ENCODE data around the gene ATP8A2. TPM values are rescaled to one million over a fixed set of nuclear protein-coding genes. Genes with fewer than 3 reads are reported as not detected.
A peak's percentile ranks its signal among the peaks of the same experiment; 100 is the strongest.
"Not testable (repeated sequence)": the region's sequence is repeated elsewhere in the genome, so short reads cannot be mapped to it uniquely, and the experiment has no call there.

The ATP8A2 gene
- polyA plus RNA-seq, 1 donor = 1.6 TPM

- no peak for DNase-seq
These were observed 190.0 kb downstream of the ATP8A2 start for GRCh38 chr13:25561812-25562211.

DNA sequence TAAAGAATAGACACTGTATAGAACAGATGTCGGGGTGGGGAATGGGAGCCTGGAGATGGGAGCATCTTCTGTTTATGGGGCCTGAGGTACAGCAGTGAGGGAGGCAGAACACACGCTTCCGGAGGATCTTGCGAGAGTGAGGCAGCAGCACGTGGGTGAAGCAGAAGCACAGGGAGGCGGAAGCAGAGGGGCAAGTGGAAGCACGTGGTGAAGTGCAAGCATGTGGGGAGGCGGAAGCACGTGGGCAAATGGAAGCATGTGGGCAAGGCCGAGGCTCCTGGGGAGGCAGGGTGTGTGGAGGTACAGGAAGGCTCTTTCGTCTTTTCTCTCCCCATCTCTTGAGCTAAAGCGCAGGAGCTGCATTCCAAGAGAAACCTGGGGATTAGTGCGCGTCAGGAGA is 198.4 kb downstream of the ATP8A2 start:
- DNase-seq = no peak

DNA sequence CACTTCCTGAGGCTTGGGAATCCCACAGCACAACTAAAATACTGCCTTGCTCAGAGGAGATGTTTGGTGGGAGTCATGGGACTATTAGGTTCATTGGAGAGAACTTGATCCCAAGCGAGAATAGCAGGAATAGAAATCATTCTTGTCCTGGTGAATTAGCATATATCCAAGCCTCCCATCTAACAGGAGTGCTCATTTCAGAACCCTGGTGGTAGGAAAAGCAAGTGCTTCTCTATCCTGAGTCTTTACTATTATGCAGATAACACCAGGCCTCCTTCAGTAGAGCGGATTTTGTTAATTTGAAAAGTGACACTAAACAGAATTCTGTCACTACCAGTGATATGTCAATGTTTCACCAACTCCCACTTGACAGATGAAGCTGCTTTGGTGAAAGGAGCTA is 199.5 kb downstream of the ATP8A2 start:
- DNase-seq = no peak

DNA sequence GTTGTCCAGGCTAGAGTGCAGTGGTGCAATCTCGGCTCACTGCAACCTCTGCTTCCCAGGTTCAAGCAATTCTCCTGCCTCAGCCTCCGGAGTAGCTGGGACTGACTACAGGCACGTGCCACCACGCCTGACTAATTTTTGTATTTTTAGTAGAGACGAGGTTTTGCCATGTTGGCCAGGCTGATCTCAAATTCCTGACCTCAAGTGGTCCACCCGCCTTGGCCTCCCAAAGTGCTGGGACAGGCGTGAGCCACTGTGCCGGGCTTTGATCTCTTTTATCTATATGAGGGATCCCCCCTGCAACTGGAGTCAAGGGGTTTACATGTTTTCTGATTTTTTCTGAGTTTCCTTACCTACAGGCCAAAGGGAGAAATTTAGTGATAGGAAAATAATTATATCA is 200.4 kb downstream of the ATP8A2 start:
- DNase-seq = not testable (repeated sequence)

- DNase-seq = peak; percentile 89
These were observed 202.9 kb downstream of the ATP8A2 start for GRCh38 chr13:25574437-25575411.

- DNase-seq = no peak
These were observed 203.8 kb downstream of the ATP8A2 start for GRCh38 chr13:25575562-25575961.

DNA sequence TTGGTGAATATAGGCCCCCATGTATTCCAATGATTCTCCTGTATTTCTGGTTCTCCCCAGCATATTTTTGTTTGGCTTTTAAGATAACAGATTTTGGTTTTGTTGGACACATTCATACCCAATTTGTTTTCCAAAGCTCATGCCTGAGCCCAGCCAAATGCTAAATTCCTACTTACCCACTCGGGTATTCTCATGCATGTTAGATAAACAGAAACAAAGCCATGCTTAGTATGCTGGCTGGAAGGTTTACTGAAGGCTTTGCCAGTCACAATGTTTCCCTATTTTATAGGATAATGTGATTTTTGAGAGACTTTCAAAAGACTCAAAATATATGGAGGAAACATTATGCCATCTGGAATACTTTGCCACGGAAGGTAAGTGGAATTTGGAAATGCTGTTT is 206.8 kb downstream of the ATP8A2 start:
- no peak for DNase-seq

- DNase-seq = no peak
These were observed 207.4 kb downstream of the ATP8A2 start for GRCh38 chr13:25579221-25579620.

GRCh38 chr13:25581351-25581750 is 209.6 kb downstream of the ATP8A2 start:
- no peak for DNase-seq

- no peak for DNase-seq
These were observed 212.3 kb downstream of the ATP8A2 start for GRCh38 chr13:25584087-25584486.

DNA sequence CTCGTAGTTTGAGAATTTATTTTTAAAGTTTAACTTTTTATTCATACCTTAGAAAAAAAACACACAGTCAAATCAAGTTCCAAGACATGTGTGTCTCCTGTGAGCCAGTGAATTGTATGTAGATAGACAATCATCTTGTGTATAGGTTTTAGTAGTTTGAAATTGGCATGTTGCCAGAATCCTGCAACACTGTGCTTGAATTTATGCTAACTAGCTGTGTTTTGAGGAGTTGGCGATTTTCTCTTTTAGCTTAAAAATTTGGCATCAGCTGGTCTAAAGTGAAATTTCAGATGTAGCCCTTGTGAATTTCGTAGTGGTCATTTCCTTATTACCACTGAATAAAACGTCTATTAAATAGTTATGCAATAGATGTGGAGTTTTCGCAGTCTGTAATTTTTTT is 213.2 kb downstream of the ATP8A2 start:
- DNase-seq = peak; percentile 35

- DNase-seq = no peak
These were observed 215.7 kb downstream of the ATP8A2 start for GRCh38 chr13:25587326-25587980.

DNA sequence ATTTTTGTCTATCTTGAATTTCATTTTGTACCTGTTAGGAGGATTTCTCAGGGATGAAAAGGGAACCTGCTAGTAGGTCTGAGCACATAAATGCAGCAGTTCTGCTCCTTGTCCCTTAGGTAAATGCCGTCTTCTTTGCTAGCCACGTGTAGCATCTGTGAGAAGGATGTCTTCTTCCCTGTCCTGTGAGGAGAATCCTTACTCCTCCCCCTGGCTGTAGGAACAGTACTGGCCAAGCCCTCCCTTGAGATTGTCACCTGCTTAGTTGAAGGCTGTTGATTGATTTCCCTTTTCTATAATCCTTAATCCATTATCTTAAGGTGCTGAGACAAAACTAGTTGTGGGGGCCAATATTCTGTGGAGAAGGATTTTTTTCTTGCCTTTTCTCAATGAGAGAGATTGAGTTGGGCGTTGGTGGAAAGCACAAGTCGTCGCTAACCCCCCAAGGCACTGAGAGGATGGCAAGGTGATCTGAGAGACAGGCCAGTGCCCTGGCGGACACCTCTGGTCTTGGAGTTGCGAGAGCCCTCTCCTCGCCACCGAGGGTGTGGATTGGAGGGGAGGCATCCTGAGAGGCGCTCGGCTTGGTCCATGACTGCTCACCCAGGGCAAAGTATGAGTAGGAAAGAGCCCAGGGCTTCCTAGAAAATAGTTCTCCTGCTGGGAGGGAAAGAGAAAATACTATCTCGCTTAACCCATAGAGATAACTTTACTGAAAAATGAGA is 216.7 kb downstream of the ATP8A2 start:
- no peak for DNase-seq

- DNase-seq = no peak
These were observed 226.6 kb downstream of the ATP8A2 start for GRCh38 chr13:25598421-25598820.

DNA sequence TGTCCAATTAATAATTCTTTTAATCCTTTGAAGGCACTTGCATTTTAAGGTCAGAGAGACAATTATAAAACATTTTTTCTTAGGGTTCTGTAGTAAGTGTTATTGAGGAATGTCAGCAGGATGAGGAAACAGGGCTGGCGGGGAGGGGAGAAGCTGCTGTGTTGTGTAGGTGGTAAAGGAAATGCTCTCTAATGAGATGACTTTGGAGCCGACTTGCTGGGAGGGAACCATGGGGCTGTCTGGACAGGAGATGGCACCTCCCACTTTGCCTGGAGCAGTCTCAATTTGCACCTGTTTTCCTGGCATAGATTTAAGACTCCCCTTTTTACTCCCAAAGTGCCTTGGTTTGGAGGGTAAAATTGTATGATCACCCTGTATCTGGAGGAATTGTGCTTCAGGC is 230.4 kb downstream of the ATP8A2 start:
- DNase-seq = no peak

GRCh38 chr13:25604106-25604505 is 232.3 kb downstream of the ATP8A2 start:
- DNase-seq = no peak

DNA sequence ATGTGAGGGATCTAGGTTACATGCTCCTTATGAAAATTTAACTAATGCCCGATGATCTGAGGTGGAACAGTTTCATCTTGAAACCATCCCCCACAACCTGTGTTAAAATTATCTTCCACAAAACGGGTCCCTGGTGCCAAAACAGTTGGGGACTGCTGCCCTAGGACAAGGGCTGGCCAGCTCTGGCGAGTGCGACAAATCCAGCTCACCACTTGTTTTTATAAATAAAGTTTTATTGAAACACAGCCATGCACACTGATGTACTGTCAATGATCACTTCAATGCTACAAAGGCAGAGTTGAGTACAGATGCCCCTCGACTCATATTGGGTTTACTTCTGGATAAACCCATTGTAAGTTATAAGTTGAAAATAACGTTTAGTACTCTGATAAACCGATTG is 235.3 kb downstream of the ATP8A2 start:
- DNase-seq = no peak

DNA sequence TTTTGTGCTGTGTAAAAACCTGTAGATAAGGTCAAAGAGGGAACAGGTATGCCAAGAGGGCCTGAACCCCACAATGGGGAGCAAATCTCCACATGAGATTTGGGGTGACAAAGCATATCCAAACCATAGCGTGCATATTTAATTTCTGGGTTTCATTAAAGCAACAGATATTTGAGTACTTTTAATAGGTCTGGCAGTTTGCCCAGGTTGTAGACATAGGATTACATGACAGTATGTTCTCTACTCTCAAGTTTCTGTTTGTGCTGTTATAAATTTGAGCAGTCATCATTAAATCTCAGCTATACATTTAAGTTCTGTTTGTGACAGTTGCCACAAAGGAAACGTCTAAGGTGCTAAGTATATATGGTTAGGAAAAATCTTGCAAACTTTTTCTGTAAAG is 236.4 kb downstream of the ATP8A2 start:
- no peak for DNase-seq

DNA sequence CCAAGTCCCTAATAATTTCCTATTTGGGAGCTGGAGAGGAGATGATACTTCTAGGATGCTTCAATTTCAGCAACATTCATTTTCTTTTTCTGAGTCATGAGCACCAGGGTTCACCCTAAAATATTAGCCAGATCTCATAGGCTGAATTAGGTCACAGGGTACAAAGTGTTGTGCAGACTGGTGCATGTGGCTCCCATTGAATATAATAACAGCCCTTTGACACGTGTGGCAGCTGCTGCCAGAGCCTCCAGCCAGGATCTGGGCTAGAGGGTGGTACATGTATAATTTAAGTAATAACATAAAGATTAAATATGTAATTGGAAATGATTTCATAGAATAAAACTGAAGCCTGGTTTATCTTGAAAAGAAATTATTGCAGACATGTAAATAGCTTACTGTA is 244.9 kb downstream of the ATP8A2 start:
- DNase-seq = no peak

DNA sequence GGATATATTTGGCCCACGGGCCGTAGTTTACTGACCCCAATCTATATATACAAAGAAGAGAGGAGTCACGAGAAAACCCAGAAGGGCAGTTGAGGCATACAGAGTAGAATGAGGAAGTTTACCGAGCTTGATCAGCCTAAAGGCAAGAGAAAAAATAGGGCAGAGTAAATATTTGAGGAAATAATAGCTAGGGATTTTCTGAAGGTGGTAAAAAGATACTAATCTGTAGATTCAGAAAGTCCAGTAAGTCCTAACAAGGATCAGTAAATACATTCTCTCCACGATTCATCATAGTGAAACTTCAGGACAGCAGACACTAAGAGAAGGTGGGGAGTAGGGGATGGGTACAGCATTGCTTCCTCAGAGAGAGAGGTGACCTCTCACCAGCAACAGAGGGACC is 248.1 kb downstream of the ATP8A2 start:
- no peak for DNase-seq

DNA sequence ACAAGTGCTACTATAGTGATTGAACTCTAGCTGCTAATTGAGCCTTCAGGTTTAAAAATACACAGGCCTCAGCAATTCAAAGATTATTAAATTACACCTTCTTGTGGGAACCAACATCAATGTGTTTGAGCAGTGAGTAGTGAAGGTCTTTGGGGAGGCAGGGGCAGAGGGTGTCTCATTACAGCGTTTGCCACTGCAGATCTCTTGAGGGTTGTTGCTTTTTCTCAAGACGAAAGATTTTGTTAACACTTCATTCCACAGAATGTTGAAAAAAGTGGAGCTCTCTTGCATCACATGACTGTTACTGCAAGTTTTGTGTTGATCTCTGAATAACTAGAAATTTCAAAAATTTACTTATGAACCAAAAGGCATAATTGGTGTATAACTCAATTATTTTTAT is 253.6 kb downstream of the ATP8A2 start:
- DNase-seq = no peak

DNA sequence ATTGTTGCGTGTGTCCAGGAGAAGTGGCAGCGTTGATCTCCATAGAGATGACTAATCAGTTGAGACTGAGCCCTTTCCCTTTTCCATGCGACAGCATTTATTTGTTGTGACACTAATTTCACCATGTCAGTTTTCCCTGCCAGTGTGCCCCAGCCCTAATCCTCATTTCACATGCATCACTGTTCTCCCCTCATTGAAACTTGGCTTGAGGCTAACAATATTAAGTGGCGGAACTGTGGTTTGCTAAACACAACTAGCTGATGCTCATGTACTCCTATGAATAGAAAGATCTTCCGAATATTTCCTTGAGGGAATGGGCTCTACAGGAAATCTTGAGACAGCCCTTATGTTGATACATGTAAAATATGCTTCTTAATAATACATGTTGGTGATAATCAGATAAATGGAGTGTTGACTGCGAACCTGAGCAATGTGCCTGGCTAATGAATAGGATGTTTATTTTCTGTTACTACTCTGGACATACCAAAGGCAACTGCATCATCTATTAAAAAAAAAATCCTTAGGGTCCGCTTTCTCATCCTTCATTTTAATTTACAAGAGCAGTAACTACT is 258.6 kb downstream of the ATP8A2 start:
- DNase-seq = no peak

Measured in hindlimb muscle (tissue), 1 donor.